KOPT-K1 (cell line): ENCODE results near the gene CEACAM3.
A peak's percentile ranks its signal among the peaks of the same experiment; 100 is the strongest.

ENCODE experiments used
- H3K27ac ChIP-seq: fragments of 200-600 bp; sonication (generic); 2 replicates; pipeline ENCODE4 v1.5.1; 2016; ENCODE audit warnings: antibody characterized with exemption, mild to moderate bottlenecking, low read depth, low read length; ENCODE audit not compliant: poor library complexity, severe bottlenecking
- H3K36me3 ChIP-seq: fragments of 200-600 bp; sonication (generic); 2 replicates; pipeline ENCODE4 v1.5.1; 2017; ENCODE audit warnings: antibody characterized with exemption, mild to moderate bottlenecking, low read length, moderate library complexity; ENCODE audit not compliant: insufficient read depth
- H3K9me3 ChIP-seq: fragments of 200-600 bp; sonication (generic); 2 replicates; pipeline ENCODE4 v1.5.1; 2017; ENCODE audit warnings: antibody characterized with exemption, low read length, mild to moderate bottlenecking; ENCODE audit not compliant: insufficient read depth, poor library complexity, severe bottlenecking

The CEACAM3 gene

GRCh38 chr19:41847351-41848105, 51.1 kb downstream of the CEACAM3 start:
- Histone ChIP-seq H3K27ac (no peak overlapping the region), H3K9me3 (no peaks in the 10 kb centered on the region), H3K36me3 (no peaks in the 10 kb centered on the region)

GRCh38 chr19:41848666-41849065, 52.3 kb downstream of the CEACAM3 start:
- H3K27ac ChIP-seq: no peak overlapping the region
- H3K36me3 ChIP-seq: no peaks in the 10 kb centered on the region
- H3K9me3 ChIP-seq: no peaks in the 10 kb centered on the region

GRCh38 chr19:41849067-41849466, 52.7 kb downstream of the CEACAM3 start:
- no peaks in the 10 kb centered on the region for H3K36me3 ChIP-seq
- no peak overlapping the region for H3K27ac ChIP-seq
- H3K9me3 ChIP-seq: no peaks in the 10 kb centered on the region

DNA sequence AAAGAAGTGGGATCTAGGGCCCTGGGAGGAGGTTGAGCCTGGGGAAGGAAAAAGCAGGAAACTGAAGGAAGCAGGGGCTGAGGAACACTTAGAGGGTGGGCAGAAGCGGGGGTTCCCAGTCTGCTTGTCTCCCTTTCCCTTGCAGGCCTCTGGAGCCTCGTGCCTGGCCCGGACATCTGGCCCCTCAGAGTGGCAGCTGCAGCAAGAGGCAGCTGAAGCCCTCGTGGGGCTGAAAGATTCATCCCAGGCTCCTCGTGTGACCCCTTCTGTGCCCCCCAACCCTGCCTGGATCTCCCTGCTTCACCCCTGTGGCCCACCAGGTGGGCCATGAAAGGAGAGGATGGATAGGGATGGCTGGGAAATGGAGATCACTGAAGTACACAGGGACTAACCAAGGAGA, 54.0 kb downstream of the CEACAM3 start:
- H3K36me3 ChIP-seq: no peaks in the 10 kb centered on the region
- no peaks in the 10 kb centered on the region for H3K9me3 ChIP-seq
- H3K27ac ChIP-seq: no peak overlapping the region

DNA sequence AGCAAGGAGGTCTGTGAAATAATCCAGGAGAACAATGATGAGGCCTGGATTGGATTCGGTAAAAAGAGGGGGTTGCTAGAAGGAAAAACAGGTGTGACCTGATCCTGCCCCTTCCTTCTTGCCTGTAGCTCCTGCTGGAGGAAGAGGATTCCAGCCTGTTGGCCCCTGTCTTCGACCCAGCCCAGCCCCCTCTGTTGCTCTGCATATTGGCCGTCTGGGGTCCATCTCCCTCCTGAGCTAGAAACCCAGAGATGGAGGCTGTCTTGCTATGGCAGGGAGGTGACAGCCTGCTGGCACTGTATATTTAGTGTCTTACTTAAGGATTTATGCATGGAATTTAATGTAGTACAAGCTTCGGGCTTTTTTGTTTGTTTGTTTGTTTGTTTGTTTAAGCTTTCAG, 55.1 kb downstream of the CEACAM3 start:
- Histone ChIP-seq H3K27ac (no peak overlapping the region), H3K9me3 (no peaks in the 10 kb centered on the region), H3K36me3 (no peaks in the 10 kb centered on the region)

- Histone ChIP-seq H3K9me3 (no peaks in the 10 kb centered on the region), H3K36me3 (no peaks in the 10 kb centered on the region), H3K27ac (no peak overlapping the region)
These were observed 57.0 kb downstream of the CEACAM3 start for GRCh38 chr19:41853344-41853743.

- Histone ChIP-seq H3K9me3 (no peaks in the 10 kb centered on the region), H3K36me3 (no peaks in the 10 kb centered on the region), H3K27ac (no peak overlapping the region)
These were observed 57.4 kb downstream of the CEACAM3 start for GRCh38 chr19:41853768-41854167.

GRCh38 chr19:41859213-41859617, 62.8 kb downstream of the CEACAM3 start:
- no peak overlapping the region for H3K27ac ChIP-seq

GRCh38 chr19:41859618-41860418, 63.4 kb downstream of the CEACAM3 start, which contains the start of gene RPS19:
RPS19 (plus strand) TSS chr19:41860255; CDS start chr19:41860775, 520 bp downstream.
- Histone ChIP-seq H3K9me3 (no peaks in the 10 kb centered on the region), H3K36me3 (peaks cover 43% of the 10 kb centered on the region), H3K27ac (peak within 1 kb of the TSS; percentile 94)

More at GRCh38 chr19:41859213-41859617, 62.8 kb downstream of the CEACAM3 start:
- Histone ChIP-seq H3K9me3 (no peaks in the 10 kb centered on the region), H3K36me3 (peaks cover 37% of the 10 kb centered on the region)

DNA sequence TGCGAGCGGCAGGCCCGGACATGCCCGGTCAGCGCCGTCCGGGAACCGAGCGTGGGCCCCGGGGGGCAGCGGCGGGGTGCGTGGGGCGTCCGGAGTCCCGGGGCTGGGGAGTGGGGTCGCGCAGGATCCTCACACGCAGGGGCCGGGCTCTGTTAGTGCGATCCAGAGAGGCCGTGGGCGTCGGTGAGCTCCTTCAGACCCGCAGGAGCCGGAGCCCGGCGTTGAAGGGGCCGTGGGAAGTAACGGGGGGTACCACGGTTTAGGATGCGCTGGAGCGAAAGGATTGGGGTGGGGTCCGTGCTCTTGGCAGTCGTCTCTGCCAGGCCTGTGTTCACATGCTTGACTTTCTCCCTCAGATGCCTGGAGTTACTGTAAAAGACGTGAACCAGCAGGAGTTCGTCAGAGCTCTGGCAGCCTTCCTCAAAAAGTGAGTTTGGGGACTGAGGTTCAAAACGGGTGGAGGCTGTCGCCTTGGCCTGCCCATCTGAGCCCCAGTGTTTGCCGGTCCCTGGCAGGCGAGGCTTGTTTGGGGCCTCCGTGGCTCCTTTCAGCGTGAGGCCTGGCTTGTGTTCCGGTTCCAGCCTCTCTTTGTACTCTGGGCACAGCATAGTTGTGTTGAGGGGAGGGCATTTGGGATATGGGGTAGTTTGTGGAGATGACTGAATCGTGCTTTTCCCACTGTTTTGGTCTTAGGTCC, 64.2 kb downstream of the CEACAM3 start:
- Histone ChIP-seq H3K36me3 (peaks cover 51% of the 10 kb centered on the region), H3K9me3 (no peaks in the 10 kb centered on the region), H3K27ac (peak overlapping the region; percentile 94)
